HG02610 (cell line): ENCODE data around the gene ANKRD42.
"Not testable (repeated sequence)": the region's sequence is repeated elsewhere in the genome, so short reads cannot be mapped to it uniquely, and the experiment has no call there.

ENCODE experiments used
- ATAC-seq: cut with Tn5 transposase; IDR thresholded peaks from one replicate; pipeline ENCODE4 v1.9.1; 2021; ENCODE audit warnings: mild to moderate bottlenecking, moderate library complexity; ENCODE audit not compliant: unreplicated experiment

ANKRD42 gene

DNA sequence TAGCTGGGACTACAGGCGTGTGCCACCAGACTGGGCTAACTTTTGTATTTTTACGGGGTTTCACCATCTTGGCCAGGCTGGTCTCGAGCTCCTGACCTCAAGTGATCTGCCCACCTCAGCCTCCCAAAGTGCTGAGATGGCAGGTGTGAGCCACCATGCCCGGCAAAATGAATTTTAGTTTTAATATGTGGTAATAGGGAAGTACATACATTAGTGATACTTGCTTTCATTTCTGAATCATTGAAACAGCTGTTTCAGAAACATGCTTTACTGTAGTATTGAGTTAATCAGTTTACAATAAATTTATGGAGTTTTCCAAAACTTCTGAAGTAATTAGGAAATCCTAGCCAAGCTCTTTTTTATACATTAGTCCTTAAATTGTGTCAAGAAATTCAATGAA, 21.0 kb upstream of the ANKRD42 start:
- ATAC-seq, result no peak

GRCh38 chr11:83174008-83174407, 19.5 kb upstream of the ANKRD42 start:
- peak; percentile 58 for ATAC-seq

DNA sequence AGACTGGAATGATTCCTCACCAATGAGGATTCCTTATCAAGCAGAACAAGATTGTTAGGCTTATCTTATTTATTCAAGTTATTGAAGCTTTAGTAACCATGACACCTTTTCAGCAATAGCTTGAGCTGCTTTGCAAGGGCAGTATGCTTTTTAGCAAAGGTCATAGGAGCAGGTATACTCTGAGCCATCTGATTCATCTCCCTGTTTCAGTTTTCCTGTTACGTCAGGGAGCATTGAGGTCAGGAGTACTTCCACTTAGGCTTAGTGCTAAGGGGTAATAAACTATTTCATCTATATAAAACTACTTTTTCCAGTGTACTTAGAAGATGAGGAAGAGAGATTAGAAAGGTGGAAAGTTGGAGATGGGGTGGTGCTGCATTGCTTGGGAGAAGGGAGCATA, 17.7 kb upstream of the ANKRD42 start:
- ATAC-seq, result no peak

DNA sequence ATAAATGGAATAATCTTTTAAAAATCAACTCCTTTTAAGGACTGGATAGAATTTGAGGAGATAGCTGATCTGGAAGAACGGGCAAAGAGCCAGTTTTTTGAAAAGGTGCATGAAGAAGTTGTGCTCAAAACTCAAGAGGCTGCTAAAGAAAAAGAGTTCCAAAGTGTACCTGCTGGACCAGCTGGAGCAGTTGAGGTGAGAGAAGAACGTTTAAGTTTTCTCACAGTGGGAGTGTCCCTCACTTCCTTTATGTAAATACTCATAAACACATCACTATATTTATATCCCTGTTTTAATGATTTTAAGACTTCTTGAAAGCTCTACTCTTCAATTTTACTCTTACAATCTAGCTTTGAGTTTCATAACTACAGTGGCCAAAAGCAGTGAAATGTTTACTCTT, 11.7 kb upstream of the ANKRD42 start:
- ATAC-seq, result no peak

DNA sequence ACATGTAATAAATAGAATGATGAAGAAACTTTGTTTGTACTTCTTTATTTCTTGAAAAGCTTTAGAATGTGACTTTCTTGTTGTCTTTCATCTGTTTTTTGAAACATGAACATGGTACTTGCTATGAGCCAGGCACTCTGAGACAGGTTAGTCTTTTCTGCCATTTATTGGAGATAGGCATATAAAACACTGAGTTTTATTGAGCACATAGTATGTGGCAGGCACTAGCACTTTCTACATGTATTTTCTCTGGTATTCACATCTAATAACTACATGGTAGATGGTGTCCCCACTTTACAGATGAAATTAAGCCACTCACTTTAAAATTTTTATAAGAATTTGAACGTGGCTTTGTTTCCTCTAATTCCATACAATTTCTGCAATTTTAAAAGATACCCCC, 7.7 kb upstream of the ANKRD42 start:
- ATAC-seq, result no peak

DNA sequence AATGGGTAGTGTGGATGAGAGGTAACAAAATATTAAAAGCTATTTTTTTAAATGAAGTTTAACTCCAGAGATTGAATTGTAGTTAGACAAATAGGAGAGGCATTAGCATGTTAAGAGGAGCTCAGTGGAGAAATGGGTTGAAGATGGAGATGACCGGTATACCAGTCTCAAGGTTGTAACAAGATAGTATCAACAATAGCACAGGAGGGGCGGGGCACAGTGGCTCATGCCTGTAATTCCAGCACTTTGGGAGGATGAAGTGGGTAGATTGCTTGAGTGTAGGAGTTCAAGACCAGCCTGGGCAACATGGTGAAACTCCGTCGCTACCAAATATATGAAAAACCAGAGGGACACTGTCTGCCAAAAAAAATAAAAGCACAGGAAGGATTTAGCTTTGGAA, 6.0 kb upstream of the ANKRD42 start:
- ATAC-seq, result no peak

DNA sequence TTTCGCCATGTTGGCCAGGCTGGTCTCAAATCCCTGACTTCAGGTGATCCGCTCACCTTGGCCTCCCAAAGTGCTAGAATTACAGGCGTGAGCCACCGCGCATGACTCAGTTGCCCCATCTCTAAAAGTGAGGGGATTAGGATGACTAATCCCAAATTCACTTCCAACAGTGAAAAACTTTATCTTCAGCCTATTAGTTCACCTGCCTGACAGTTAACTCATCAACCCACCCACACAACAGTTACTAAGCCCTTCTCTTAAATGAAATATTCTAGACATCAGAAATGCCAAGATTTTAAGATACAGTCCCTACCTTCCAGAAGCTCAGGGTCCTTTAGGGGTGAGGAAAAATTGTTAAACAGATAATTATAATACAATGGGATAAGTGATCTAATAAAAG, 2.0 kb upstream of the ANKRD42 start:
- ATAC-seq, result no peak

DNA sequence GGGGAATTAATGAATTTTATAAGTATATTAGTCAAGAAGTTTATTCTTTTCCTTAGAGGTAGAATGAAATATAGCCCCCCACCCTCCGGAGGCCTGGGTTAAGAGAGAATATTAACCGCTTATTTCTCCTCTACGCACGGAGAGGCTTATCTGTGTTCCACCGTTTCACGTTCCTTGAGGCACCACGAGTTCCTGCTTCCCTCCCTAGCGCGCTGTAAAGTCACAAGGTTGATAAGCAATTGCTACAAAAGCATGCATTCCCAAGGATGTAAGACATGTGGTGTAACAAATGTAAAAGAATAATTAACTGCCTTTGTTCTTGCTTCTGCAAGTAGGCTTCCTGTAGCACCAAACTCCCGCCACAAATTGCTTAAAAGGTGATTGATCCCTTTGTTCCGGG, 1.5 kb upstream of the ANKRD42 start:
- no peak for ATAC-seq

DNA sequence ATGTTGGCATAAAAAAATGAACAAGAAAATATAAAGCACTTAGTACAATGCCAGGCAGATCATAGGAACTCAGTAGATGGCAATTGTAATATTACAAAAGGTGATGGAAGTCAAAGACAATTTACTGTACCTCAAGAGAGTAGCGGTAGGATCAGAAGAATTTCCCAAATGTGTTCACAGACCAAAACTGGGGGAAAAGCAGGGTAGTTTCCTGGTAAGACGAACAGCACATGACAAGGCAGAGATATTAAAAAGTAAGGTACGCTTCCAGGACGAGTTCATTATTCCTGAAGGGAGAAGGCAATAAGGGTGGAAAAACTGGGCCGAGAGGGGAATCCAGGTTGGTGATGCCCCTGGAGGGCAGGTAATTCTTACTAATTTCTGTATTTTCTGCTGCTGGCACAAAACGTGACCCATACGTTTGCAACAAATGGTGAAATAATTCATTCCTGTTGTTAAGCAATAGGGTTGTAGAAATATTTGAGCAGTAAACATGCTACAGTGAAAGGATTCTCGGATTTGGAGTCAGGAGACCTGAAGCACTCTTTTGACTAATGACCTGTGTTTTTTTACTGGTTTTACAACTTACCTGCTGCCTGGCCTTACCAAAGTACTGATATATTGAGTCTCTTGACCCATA, 786 bp upstream of the ANKRD42 start:
- ATAC-seq, result no peak

- peak; percentile 51 for ATAC-seq
Measured at GRCh38 chr11:83194281-83195142, 1.0 kb downstream of the ANKRD42 start.

- ATAC-seq, result no peak
Measured at GRCh38 chr11:83195143-83195466, 1.6 kb downstream of the ANKRD42 start.

- ATAC-seq, result no peak
Measured at GRCh38 chr11:83195649-83196048, 2.1 kb downstream of the ANKRD42 start.

DNA sequence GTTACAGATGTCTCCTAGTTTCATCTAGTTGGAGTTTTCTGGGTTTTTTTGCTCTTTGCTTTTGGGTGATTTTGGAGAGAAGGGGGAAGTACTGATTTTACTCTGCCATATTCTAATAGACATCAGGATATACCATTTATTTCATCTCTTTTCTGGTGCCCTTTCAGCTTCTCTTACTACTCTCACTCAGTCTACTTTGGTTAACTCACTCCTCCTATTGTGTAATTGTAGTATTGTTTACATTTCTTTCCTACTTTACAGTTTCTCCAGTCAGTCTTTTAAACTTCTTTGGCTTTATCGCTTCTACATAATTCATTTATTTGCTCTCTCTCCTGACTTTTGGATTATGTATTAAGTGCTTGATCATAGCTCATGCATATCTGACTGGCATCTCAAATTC, 6.5 kb downstream of the ANKRD42 start:
- ATAC-seq, result no peak

- no peak for ATAC-seq
Measured at GRCh38 chr11:83205608-83206185, 12.2 kb downstream of the ANKRD42 start.

GRCh38 chr11:83206221-83206620, 12.7 kb downstream of the ANKRD42 start:
- no peak for ATAC-seq

DNA sequence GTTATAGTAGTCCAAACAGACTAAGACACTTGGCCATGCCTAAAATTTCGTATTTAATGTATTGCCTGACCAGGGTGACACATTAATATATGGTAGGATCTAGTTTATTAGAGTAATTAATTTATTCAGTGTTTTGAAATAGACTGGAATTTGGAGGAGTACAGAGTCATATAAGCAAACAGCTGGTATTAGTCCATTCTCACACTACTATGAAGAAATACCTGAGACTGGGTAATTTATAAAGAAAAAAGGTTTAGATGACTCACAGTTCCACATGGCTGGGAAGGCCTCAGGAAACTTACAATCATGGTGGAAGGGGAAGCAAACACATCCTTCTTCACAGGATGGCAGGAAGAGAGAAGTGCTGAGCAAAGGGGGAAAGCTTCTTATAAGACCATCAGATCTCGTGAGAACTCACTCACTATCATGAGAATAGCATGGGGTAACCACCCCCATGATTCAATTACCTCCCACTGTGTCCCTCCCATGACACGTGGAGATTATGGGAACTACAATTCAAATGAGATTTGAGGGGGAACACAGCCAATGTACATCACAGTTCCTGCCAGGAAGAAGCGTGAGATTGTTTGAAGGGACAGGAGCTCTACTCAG, 13.4 kb downstream of the ANKRD42 start:
- ATAC-seq, result not testable (repeated sequence)

GRCh38 chr11:83219095-83219494, 25.6 kb downstream of the ANKRD42 start:
- ATAC-seq, result no peak

DNA sequence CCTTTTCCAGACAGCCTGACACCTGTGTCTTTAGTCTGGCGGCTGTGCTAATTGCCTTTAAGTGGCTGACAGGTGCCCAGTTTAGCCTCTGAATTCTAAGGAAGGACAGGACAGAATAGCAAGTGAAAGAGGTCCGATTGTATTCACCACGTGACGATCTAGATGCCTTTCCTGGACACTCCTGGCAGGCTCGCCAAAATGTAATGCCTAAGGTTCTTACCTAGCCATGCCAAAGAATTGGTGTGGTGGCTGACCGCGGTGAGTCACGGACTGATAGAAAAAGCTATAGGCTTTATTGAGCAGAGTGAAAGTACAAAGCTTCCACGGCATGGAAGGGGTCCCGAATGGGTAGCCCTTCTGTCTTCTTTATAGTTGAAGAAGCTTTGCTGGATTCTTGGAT, 26.7 kb downstream of the ANKRD42 start:
- no peak for ATAC-seq

GRCh38 chr11:83221694-83222093, 28.2 kb downstream of the ANKRD42 start:
- ATAC-seq, result no peak

DNA sequence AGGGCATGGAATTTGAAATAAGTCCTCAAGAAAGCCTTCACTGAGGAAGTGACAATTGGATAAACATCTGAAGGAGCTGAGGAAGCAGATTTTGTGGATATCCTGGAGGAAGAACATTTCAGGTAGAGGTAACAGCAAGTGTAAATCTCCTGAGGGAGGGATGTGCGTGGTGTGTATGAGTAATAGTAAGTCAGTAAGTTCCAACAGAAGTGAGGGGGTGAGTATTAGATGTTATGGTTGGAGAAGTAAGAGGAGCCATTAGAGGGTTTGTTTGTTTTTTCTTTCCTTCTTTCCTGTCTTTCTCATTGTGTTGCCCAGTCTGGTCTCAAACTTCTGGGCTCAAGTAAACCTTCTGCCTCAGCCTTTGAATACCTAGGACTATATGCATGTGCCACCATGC, 29.0 kb downstream of the ANKRD42 start:
- ATAC-seq, result no peak

- ATAC-seq, result no peak
Measured at GRCh38 chr11:83223457-83223856, 29.9 kb downstream of the ANKRD42 start.

GRCh38 chr11:83235825-83236224, 42.3 kb downstream of the ANKRD42 start:
- no peak for ATAC-seq
